H9 (cell line): ENCODE results near the gene RPA1. TPM values are rescaled to one million over a fixed set of nuclear protein-coding genes. Genes with fewer than 3 reads are reported as not detected.

Source experiments
- DNase-seq: peaks from one replicate; pipeline ENCODE4 v3.0.0-alpha.2; 2017
- H2AFZ ChIP-seq: one replicate; pipeline ENCODE4 v1.6.1; 2013; ENCODE audit warnings: mild to moderate bottlenecking, low read length, control low read depth, moderate library complexity
- H2AK5ac ChIP-seq: 2 replicates; pipeline ENCODE4 v1.6.1; 2013; ENCODE audit warnings: low read length, control low read depth, mixed read lengths; ENCODE audit not compliant: insufficient read length
- H2BK120ac ChIP-seq: one replicate; pipeline ENCODE4 v1.6.1; 2013; ENCODE audit warnings: low read depth, mild to moderate bottlenecking, low read length, control low read depth, inconsistent platforms; ENCODE audit not compliant: poor library complexity, severe bottlenecking
- H2BK12ac ChIP-seq: 2 replicates; pipeline ENCODE4 v1.6.1; 2013; ENCODE audit warnings: low read length, control low read depth, mixed read lengths, low read depth; ENCODE audit not compliant: insufficient read length
- H2BK15ac ChIP-seq: 2 replicates; pipeline ENCODE4 v1.6.1; 2013; ENCODE audit warnings: low read depth, low read length, control low read depth
- H2BK20ac ChIP-seq: one replicate; pipeline ENCODE4 v1.6.1; 2013; ENCODE audit warnings: low read depth, mild to moderate bottlenecking, low read length, control low read depth, inconsistent platforms; ENCODE audit not compliant: poor library complexity, severe bottlenecking
- H2BK5ac ChIP-seq: 2 replicates; pipeline ENCODE4 v1.6.1; 2013; ENCODE audit warnings: low read length, control low read depth, mixed read lengths; ENCODE audit not compliant: insufficient read length
- H3K14ac ChIP-seq: 2 replicates; pipeline ENCODE4 v1.6.1; 2013; ENCODE audit warnings: low read length, control low read depth; ENCODE audit not compliant: insufficient read depth
- H3K18ac ChIP-seq: 2 replicates; pipeline ENCODE4 v1.6.1; 2013; ENCODE audit warnings: low read depth, mild to moderate bottlenecking, mixed read lengths, low read length, control low read depth; ENCODE audit not compliant: insufficient read length
- H3K23ac ChIP-seq: 2 replicates; pipeline ENCODE4 v1.6.1; 2013; ENCODE audit warnings: low read length, control low read depth, mixed read lengths, low read depth; ENCODE audit not compliant: insufficient read length
- H3K23me2 ChIP-seq: 2 replicates; pipeline ENCODE4 v1.6.1; 2013; ENCODE audit warnings: low read depth, mild to moderate bottlenecking, mixed read lengths, low read length, control low read depth; ENCODE audit not compliant: insufficient read length, poor library complexity, severe bottlenecking
- H3K27ac ChIP-seq: 2 replicates; pipeline ENCODE4 v1.5.1; 2013; ENCODE audit warnings: low read length, control low read depth, mixed read lengths, low read depth; ENCODE audit not compliant: insufficient read length
- H3K27me3 ChIP-seq: 2 replicates; pipeline ENCODE4 v1.6.1; 2013; ENCODE audit warnings: low read length, control low read depth, inconsistent platforms; ENCODE audit not compliant: insufficient read depth
- H3K4ac ChIP-seq: 2 replicates; pipeline ENCODE4 v1.6.1; 2013; ENCODE audit warnings: low read depth, mild to moderate bottlenecking, control low read depth, inconsistent platforms, low read length, moderate library complexity
- H3K4me1 ChIP-seq: 2 replicates; pipeline ENCODE4 v1.6.1; 2013; ENCODE audit warnings: low read length, control low read depth, inconsistent platforms; ENCODE audit not compliant: insufficient read depth
- H3K4me2 ChIP-seq: 2 replicates; pipeline ENCODE4 v1.6.1; 2013; ENCODE audit warnings: low read length, control low read depth, mixed read lengths; ENCODE audit not compliant: insufficient read length, insufficient read depth
- H3K56ac ChIP-seq: 2 replicates; pipeline ENCODE4 v1.6.1; 2013; ENCODE audit warnings: low read depth, mild to moderate bottlenecking, mixed read lengths, low read length, control low read depth; ENCODE audit not compliant: insufficient read length
- H3K79me1 ChIP-seq: 2 replicates; pipeline ENCODE4 v1.6.1; 2013; ENCODE audit warnings: low read depth, mild to moderate bottlenecking, moderate library complexity, low read length, control low read depth, inconsistent platforms; ENCODE audit not compliant: insufficient read depth, poor library complexity, severe bottlenecking
- H3K79me2 ChIP-seq: 2 replicates; pipeline ENCODE4 v1.6.1; 2013; ENCODE audit warnings: low read length, control low read depth, inconsistent platforms; ENCODE audit not compliant: insufficient read depth
- H3K9ac ChIP-seq: 2 replicates; pipeline ENCODE4 v1.6.1; 2013; ENCODE audit warnings: low read length, control low read depth, mixed read lengths; ENCODE audit not compliant: insufficient read length; ENCODE audit errors: extremely low read depth
- H3K9me3 ChIP-seq: one replicate; pipeline ENCODE4 v1.6.1; 2013; ENCODE audit warnings: low read depth, low read length, inconsistent platforms; ENCODE audit not compliant: control insufficient read depth
- H3T11ph ChIP-seq: one replicate; pipeline ENCODE4 v1.6.1; 2013; ENCODE audit warnings: mild to moderate bottlenecking, low read length, control low read depth, inconsistent platforms
- H4K20me1 ChIP-seq: one replicate; pipeline ENCODE4 v1.6.1; 2013; ENCODE audit not compliant: control insufficient read depth, insufficient read length, insufficient read depth
- H4K5ac ChIP-seq: 2 replicates; pipeline ENCODE4 v1.6.1; 2013; ENCODE audit warnings: low read depth, mild to moderate bottlenecking, mixed read lengths, low read length, control low read depth; ENCODE audit not compliant: insufficient read length
- H4K8ac ChIP-seq: replicated peaks from 2 replicates; pipeline ENCODE4 v1.6.1; 2013; ENCODE audit warnings: low read length, control low read depth, mixed read lengths, low read depth; ENCODE audit not compliant: insufficient read length
- H4K91ac ChIP-seq: 2 replicates; pipeline ENCODE4 v1.6.1; 2013; ENCODE audit warnings: low read depth, mild to moderate bottlenecking, moderate library complexity, mixed read lengths, low read length, control low read depth; ENCODE audit not compliant: insufficient read length
- H3K27ac Mint-ChIP-seq, 3 experiments: 2 replicates in 2 of 3; 3 replicates in 1 of 3; pipeline ENCODE4 v1.8.0; 2020 to 2021; ENCODE audit warnings: mixed read lengths in 3 of 3, mild to moderate bottlenecking in 1 of 3, moderate library complexity in 1 of 3
- H3K27me3 Mint-ChIP-seq: 2 replicates; pipeline ENCODE4 v1.8.0; 2021; ENCODE audit warnings: low read depth, mild to moderate bottlenecking, moderate library complexity, mixed read lengths
- H3K36me3 Mint-ChIP-seq, 3 experiments: 2 replicates in 2 of 3; 3 replicates in 1 of 3; pipeline ENCODE4 v1.8.0; 2020 to 2021; ENCODE audit warnings: low read depth in 3 of 3, mixed read lengths in 3 of 3; ENCODE audit not compliant: insufficient read depth in 1 of 3
- H3K4me1 Mint-ChIP-seq, 2 experiments: 2 replicates each; pipeline ENCODE4 v1.8.0; 2020; ENCODE audit warnings: mixed read lengths in 2 of 2
- H3K4me3 Mint-ChIP-seq, 2 experiments: 2 replicates in 1 of 2; 3 replicates in 1 of 2; pipeline ENCODE4 v1.8.0; 2020 to 2021; ENCODE audit warnings: mild to moderate bottlenecking in 2 of 2, mixed read lengths in 2 of 2, moderate library complexity in 1 of 2
- H3K9me3 Mint-ChIP-seq, 2 experiments: 2 replicates in 1 of 2; 3 replicates in 1 of 2; pipeline ENCODE4 v1.8.0; 2020; ENCODE audit warnings: mild to moderate bottlenecking in 2 of 2, mixed read lengths in 2 of 2, moderate library complexity in 1 of 2
- WGBS: extraction: QIAGEN DNeasy Blood & Tissue Kit; methylation state at CpG from one replicate; pipeline ENCODE4 v1.1.7; 2013; ENCODE audit warnings: missing lambda C conversion rate, low lambda C conversion rate, mixed read lengths; ENCODE audit not compliant: insufficient read length; ENCODE audit errors: extremely low coverage; 5-methylcytosine and 5-hydroxymethylcytosine counted together
- total RNA-seq: library from RNA; stranded (reverse); gene quantifications from 2 replicates; pipeline ENCODE4 v1.2.1, GENCODE V29; 2021
- TF ChIP-seq, protein P1 (sequence below): fragments of 200-600 bp; sonication (generic); conservative IDR thresholded peaks from 3 replicates; pipeline ENCODE4 v1.8.0; 2021; ENCODE audit warnings: antibody characterized with exemption, mild to moderate bottlenecking

Gene RPA1
- total RNA-seq, 1 experiment from 2014 or later: 215 TPM

DNA sequence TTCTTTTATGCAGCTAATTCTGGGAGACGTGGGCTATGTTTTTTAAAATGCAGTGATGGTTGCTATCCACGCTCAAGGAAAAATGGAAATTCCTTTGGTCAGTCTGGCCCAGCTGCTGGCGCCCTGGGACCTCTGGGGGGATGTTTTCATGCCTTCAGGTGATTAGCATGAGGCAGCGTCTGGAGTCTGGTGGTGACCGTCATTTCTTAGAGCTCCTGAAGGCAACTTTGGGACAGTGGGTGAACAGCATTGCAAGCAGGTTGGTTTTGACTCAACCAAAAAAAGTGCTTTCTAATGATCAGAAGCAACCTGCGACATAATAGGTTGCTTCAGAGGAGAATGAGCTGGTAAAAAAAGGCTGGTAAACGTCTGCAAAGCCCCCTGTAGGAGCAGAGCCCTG, 82.3 kb downstream of the RPA1 start:
- H3K4me3 Mint-ChIP-seq: no peak overlapping the region; a peak in 1 of 5 replicates
- no peak for DNase-seq
- Histone ChIP-seq H2AK5ac (no peak overlapping the region), H3K18ac (no peak overlapping the region), H3K56ac (no peak overlapping the region), H3K9ac (no peak overlapping the region), H2BK120ac (no peak overlapping the region), H2BK15ac (no peak overlapping the region), H3K27ac (no peak overlapping the region), H3K79me2 (no peaks in the 10 kb centered on the region), H3K23ac (no peak overlapping the region), H3K79me1 (no peaks in the 10 kb centered on the region), H3T11ph (no peak overlapping the region), H3K4me1 (no peaks in the 10 kb centered on the region), H3K27me3 (peaks cover 41% of the 10 kb centered on the region), H4K8ac (no peak overlapping the region), H4K91ac (no peak overlapping the region), H2BK12ac (no peak overlapping the region), H2BK5ac (no peak overlapping the region), H2AFZ (no peak overlapping the region), H2BK20ac (no peak overlapping the region), H3K14ac (no peak overlapping the region; the same call in 1 of the 2 replicates), H3K4me2 (no peak overlapping the region), H3K4ac (no peak overlapping the region), H3K9me3 (no peaks in the 10 kb centered on the region), H4K5ac (no peak overlapping the region), H3K23me2 (peaks cover 4% of the 10 kb centered on the region), H4K20me1 (no peaks in the 10 kb centered on the region)
- TF ChIP-seq, protein P1, sequence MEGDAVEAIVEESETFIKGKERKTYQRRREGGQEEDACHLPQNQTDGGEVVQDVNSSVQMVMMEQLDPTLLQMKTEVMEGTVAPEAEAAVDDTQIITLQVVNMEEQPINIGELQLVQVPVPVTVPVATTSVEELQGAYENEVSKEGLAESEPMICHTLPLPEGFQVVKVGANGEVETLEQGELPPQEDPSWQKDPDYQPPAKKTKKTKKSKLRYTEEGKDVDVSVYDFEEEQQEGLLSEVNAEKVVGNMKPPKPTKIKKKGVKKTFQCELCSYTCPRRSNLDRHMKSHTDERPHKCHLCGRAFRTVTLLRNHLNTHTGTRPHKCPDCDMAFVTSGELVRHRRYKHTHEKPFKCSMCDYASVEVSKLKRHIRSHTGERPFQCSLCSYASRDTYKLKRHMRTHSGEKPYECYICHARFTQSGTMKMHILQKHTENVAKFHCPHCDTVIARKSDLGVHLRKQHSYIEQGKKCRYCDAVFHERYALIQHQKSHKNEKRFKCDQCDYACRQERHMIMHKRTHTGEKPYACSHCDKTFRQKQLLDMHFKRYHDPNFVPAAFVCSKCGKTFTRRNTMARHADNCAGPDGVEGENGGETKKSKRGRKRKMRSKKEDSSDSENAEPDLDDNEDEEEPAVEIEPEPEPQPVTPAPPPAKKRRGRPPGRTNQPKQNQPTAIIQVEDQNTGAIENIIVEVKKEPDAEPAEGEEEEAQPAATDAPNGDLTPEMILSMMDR: no peak
- H3K27ac Mint-ChIP-seq: no peak overlapping the region
- peaks cover 0 to 6% of the 10 kb centered on the region in 2 experiments; a peak in 1 of 5 replicates for H3K9me3 Mint-ChIP-seq
- H3K4me1 Mint-ChIP-seq: peaks cover 9 to 34% of the 10 kb centered on the region in 2 experiments
- no peaks in the 10 kb centered on the region for H3K36me3 Mint-ChIP-seq
- WGBS: no CpG with 5 or more reads among the region's 7 CpGs
- H3K27me3 Mint-ChIP-seq: peaks cover 100% of the 10 kb centered on the region
